GM19099 (cell line): ENCODE measurements around the gene RHOG.

ENCODE experiments used
- POLR2A ChIP-seq: IDR thresholded peaks from 3 replicates; pipeline ENCODE4 v1.6.1; 2011; ENCODE audit warnings: low read depth; ENCODE audit not compliant: insufficient read length; ENCODE audit errors: extremely low read depth

Gene RHOG

DNA sequence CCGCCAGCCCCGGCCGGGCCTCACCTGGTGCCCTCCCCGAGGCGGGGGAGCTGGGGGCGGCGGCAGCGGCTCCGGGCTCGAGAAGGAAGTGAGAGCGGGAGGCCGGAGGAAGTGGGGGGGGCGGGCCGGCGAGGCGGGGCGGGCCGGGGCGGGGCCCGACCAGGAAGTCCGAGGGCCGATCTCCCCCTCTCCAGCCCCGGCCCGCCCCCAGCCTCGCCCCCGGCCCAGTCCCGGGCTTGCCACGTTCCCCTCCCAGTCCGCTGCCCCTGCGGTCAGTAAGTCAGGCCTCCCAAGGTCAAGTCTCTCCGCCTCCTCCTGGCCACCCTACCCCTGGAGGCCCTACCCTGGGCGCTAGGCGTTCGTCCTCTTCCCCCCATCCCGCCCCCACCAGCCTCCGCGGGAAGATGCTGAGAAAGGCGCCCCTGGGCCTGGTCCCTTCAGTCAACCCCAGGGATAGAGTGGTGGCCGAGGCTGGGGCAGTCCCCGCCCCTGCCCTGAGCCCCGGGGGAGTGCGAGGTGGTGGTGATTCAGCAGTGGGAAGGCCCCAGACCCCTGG is at the start of gene RHOG:
TSS of gene RHOG (minus strand) at position 90 of the 556 bp plus-strand sequence. CDS start 12,821 bp downstream, outside the sequence.
- TF ChIP-seq POLR2A, result peak; percentile 67

DNA sequence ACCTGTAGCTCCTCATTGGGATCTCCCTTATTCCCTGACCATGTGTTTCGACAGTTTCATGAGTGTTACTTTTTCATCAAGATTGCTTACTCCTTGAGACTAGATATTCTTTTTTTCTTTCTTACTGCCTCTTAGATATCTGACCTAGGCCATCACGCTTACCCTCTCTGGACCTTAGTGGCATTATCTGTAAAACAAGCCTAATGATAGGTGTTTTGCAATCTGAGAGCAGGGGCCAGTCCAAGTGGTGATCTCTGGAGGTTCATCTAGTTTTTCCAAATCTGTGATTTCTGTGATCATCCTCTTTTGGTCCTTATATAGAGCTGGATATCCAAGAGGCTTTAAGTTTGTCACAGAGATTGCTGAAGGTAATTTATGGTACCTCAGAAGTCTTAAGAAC is 49.3 kb upstream of the RHOG start:
- TF ChIP-seq POLR2A, result no peak

DNA sequence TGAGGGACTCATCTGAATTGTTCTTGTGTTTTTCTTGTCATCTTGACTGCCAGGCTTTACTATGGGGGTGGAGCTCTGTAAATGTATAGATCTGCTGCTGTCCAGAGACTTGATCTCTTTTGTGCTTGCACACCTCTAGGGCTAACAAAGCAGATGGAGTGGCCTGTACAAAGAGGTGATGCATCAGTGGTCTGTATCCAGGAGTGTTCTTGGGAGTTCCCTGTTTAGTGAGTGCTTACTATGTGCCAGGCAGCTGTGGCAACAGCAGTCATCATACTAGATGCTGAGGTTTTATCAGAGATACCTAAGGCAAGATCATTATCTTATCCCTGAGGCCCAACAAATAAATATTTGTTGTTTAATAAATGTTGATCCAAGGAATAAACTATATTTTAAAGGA is 48.1 kb upstream of the RHOG start:
- TF ChIP-seq POLR2A, result no peak

DNA sequence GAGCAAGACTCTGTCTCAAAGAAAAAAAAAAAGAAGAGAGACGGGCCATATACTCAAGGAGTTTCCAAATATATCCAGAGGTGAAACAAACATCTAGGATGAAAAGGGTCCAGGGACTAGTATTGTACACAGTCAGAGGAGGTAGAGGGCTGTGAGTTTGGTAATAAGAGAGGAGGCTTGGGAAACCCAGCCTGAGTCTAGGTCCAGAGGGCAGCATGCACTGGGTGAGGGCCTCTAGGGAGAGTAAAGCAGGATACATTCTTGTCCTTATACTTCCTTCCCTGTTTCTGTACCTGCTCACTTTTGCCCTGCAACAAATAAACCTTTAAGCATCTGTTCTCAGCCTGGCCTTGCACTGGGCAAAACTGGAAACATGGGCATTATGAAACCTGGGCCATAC is 46.2 kb upstream of the RHOG start:
- no peak for TF ChIP-seq POLR2A

DNA sequence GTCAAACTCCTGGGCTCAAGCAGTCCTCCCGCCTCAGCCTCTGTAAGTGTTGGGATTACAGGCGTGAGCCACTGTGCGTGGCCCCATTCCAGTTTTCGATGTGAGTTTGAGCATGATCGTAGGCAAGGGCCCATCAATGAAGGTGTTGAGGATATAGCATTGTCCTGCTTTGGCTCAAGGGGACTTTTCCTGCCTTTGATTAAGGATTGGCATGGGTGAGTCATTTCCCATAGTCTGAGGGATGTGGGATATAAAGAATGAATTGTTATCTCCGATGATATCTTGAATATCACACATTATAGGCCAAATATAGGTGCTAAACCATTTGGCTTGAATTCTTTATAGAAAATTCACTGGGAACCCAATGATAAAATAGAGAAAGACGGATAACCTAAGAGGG is 45.1 kb upstream of the RHOG start:
- no peak for TF ChIP-seq POLR2A

- TF ChIP-seq POLR2A, result no peak
These were observed 41.9 kb upstream of the RHOG start for GRCh38 chr11:3882655-3883054.

DNA sequence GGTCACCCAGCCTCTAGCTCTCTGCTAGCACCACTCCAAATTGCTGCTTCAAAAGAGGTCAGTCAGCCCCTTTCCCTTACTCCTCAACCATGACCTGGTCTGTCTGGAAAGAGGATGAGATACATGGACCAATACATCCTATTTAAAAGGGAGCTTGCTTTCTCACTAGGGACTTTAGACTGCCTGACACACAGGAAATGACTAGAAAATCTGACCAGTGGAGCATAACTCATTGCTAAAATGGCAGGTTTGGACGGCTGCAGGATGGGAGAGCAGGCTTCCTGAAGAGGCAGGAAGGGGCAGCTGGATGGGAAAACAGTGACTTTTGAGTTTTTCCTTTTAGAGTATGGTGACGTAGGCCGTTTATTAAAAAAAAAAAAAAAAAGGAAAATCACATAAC is 40.0 kb upstream of the RHOG start:
- TF ChIP-seq POLR2A, result no peak

- TF ChIP-seq POLR2A, result no peak
These were observed 39.3 kb upstream of the RHOG start for GRCh38 chr11:3879967-3880542.

DNA sequence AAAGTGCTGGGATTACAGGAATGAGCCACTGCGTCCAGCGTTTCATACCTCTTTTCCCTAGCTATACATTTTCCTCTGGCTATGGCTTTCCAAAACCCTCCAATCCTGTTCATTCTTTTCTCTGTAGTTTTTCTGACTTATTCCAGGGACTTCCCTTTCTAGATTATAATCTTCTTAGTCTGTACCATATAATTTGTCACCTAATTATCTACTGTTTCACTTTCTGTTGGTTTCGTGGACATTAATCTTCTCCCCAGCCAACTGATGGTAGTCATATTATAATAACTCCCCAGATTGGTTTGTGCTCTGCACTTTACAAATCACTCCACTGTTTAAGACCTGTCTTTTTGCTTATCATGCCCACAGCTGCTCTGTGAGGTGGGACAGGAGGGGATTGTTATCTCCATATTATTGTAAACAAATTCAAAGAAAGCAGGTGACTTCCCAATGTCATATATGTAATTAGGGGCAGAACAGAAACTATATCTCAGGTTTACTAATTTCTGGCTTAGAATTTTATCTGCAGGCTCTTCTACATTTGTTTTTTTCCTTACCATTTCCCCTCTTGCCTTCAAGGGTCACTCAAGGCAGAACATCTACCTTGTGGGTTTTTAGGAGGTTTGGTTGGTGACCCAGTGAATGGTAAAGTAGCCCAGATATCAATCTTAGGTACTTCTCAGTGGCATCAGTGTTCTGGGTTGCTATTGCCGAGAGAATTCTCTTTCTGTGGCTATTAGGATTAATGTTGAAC is 38.6 kb upstream of the RHOG start:
- no peak for TF ChIP-seq POLR2A

- no peak for TF ChIP-seq POLR2A
These were observed 37.5 kb upstream of the RHOG start for GRCh38 chr11:3878258-3878584.

GRCh38 chr11:3877364-3878257 is 36.9 kb upstream of the RHOG start:
- no peak for TF ChIP-seq POLR2A

DNA sequence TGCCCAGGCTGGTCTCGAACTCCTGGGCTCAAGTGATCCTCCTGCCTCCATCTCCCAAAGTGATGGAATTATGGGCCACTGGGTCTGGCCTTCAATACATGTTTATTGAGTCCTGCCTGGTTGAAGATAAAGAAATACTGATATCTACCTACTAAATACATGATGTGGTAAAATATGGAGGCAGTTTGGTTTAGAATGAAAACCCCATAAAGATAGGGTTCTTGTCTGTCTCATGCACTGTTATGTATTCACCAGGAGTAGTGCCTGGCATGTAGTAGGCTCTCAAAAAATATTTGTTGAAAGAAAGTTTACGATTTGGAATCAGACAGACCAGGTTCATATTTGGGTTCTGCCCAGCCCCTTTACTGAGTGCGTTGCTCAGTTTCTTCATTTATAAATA is 35.9 kb upstream of the RHOG start:
- TF ChIP-seq POLR2A, result no peak

- TF ChIP-seq POLR2A, result no peak
These were observed 33.1 kb upstream of the RHOG start for GRCh38 chr11:3873712-3874349.

DNA sequence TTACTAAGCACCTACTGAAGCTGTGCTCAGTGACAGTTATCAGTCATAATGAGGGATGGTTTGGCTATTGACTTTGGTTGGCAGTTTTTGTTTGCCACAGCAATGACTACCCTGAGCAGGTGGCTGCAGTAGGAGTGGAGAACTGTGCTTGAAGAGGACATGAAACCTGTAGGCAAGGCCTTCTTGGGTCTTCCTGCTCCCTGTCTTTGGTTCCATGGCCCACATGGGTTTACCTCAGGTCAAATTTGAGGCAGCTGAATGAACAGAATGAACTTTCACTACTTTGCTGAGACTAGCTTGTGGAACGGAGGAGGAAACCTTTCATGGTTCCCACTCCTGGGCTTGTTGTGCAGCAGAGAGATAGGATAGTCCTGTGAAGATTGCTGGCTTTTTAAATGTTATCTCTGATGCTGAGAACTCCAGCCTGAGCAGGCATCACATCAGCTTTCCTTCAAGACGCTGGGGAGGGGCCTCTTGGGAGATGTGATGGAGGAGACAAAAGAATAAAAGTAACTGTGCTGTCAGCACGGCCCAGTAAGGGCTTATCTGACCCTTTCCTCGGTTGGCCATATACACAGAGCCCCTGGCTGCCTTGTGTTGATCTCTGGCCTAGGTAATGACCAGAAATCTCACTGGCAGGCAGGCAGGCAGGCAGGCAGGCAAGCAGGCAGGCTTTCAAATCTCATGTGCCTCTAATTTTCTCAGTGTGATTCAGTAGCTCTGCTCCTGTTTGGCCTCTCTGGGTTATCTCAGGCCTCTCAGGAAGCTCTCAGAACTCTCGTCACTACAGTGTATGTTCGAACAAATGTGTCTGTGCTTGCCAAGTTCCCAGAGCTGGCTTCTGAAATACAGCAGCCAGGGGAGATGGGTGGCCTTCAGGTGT is 26.7 kb upstream of the RHOG start:
- no peak for TF ChIP-seq POLR2A
